HL-60 (cell line): ENCODE measurements around the gene ACOXL.

Experiments
- DNase-seq, 2 experiments: peaks; one replicate each; pipeline ENCODE4 v3.0.0-alpha.2; 2010 to 2020; ENCODE audit warnings: low read depth in 1 of 2, low spot score in 1 of 2
- H3K27ac ChIP-seq: fragments of 250-450 bp; sonication (Bioruptor Pico); replicated peaks from 2 replicates; pipeline ENCODE4 v1.5.1; 2020; ENCODE audit warnings: mild to moderate bottlenecking, moderate library complexity
- H3K27me3 ChIP-seq: fragments of 250-450 bp; sonication (Bioruptor Pico); 2 replicates; pipeline ENCODE4 v1.5.1; 2021; ENCODE audit warnings: mild to moderate bottlenecking, moderate library complexity; ENCODE audit not compliant: insufficient read depth, poor library complexity, severe bottlenecking
- H3K4me3 ChIP-seq: replicated peaks from 2 replicates; pipeline ENCODE4 v1.5.1; 2011; ENCODE audit warnings: mild to moderate bottlenecking, control low read depth, low read length; ENCODE audit not compliant: insufficient read depth
- GABPA ChIP-seq: IDR thresholded peaks from 2 replicates; pipeline ENCODE4 v1.6.1; 2012; ENCODE audit warnings: low read depth
- POLR2AphosphoS5 ChIP-seq: IDR thresholded peaks from 2 replicates; pipeline ENCODE4 v1.6.1; 2012; ENCODE audit warnings: low read depth
- REST ChIP-seq: IDR thresholded peaks from 2 replicates; pipeline ENCODE4 v1.6.1; 2012; ENCODE audit warnings: low read depth; ENCODE audit not compliant: insufficient replicate concordance
- SPI1 ChIP-seq: IDR thresholded peaks from 2 replicates; pipeline ENCODE4 v1.6.1; 2012; ENCODE audit warnings: low read depth, mild to moderate bottlenecking, borderline replicate concordance
- TF ChIP-seq, protein P1 (sequence below): IDR thresholded peaks from one replicate; pipeline ENCODE4 v1.5.1; 2011; ENCODE audit warnings: low read length, control low read depth, inconsistent platforms; ENCODE audit not compliant: insufficient read depth

ACOXL gene

DNA sequence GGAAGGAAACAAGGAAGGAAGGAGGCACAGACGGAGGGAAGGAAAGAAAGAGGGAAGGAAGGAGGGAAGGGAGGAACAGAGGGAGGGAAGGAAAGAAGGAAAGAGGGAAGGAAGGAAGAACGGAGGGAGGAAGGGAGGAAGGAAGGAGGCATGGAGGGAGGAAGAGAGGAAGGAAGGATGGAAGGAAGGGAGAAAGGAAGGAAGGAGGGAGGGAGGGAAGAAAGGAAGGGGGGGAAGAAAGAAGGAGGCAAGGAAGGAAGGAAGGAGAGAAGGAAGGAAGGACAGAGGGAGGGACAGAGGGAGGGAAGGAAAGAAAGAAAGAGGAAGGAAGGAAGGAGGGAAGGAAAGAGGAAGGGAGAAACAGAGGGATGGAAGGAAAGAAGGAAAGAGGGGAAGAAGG is 7.6 kb upstream of the ACOXL start:
- Histone ChIP-seq H3K27me3 (no peaks in the 10 kb centered on the region), H3K27ac (no peak overlapping the region), H3K4me3 (no peak overlapping the region)
- DNase-seq = no peak
- TF ChIP-seq SPI1 (no peak), REST (no peak), GABPA (no peak), POLR2AphosphoS5 (no peak)
- TF ChIP-seq, protein P1, sequence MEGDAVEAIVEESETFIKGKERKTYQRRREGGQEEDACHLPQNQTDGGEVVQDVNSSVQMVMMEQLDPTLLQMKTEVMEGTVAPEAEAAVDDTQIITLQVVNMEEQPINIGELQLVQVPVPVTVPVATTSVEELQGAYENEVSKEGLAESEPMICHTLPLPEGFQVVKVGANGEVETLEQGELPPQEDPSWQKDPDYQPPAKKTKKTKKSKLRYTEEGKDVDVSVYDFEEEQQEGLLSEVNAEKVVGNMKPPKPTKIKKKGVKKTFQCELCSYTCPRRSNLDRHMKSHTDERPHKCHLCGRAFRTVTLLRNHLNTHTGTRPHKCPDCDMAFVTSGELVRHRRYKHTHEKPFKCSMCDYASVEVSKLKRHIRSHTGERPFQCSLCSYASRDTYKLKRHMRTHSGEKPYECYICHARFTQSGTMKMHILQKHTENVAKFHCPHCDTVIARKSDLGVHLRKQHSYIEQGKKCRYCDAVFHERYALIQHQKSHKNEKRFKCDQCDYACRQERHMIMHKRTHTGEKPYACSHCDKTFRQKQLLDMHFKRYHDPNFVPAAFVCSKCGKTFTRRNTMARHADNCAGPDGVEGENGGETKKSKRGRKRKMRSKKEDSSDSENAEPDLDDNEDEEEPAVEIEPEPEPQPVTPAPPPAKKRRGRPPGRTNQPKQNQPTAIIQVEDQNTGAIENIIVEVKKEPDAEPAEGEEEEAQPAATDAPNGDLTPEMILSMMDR = no peak

DNA sequence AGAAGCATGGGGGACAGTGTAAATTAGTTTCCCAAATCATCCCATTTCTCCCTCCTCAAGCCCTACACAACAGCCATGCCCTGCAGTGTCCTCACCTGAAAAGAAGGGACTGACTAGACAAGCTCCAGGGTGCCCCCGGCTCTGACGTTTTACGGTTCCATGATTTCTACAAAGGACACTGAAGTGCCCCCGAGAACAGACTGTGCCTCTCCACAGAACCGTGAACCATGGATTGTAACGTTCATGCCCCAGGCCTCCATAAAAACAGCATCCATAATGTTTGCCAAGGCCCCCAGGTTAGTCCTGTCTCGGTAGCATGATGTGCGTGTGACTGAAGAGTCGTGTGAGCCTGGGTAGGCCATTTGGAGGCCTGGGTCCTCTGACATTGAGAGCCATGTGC is 7.0 kb upstream of the ACOXL start:
- H3K27me3 ChIP-seq = no peaks in the 10 kb centered on the region
- no peak for DNase-seq
- no peak overlapping the region for H3K4me3 ChIP-seq
- H3K27ac ChIP-seq = no peak overlapping the region
- TF ChIP-seq GABPA = no peak
- no peak for TF ChIP-seq POLR2AphosphoS5
- TF ChIP-seq SPI1 = no peak
- no peak for TF ChIP-seq REST
- TF ChIP-seq, protein P1 = no peak

DNA sequence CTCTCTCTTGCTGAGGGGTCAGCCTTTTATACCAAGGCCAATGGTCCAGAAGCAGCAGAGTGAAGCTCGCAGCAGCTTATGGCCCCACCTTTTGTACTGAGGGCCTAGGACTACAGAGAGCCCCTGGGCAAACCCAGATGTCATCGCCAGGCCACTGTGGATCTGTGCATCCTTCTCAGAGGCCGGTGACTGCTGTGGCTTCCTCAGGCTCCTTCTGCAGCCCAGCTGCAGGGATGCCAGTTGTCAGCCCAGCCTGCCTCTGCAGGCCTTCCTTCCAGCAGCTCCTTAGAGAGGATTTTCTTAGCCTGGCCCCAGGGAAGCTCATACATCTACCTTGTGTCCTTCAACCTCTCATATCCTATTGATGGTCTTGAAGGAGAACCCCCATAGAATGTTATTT is 6.5 kb upstream of the ACOXL start:
- H3K27ac ChIP-seq = no peak overlapping the region
- no peak overlapping the region for H3K4me3 ChIP-seq
- peaks cover 4% of the 10 kb centered on the region for H3K27me3 ChIP-seq
- no peak for DNase-seq
- TF ChIP-seq, protein P1 = no peak
- TF ChIP-seq REST (no peak), POLR2AphosphoS5 (no peak), GABPA (no peak), SPI1 (no peak)
